Psoas muscle (tissue), 8 donors: Measurements from ENCODE around the gene MEP1B. TPM values are rescaled to one million over a fixed set of nuclear protein-coding genes. Genes with fewer than 3 reads are reported as not detected.
"Not testable (repeated sequence)": the region's sequence is repeated elsewhere in the genome, so short reads cannot be mapped to it uniquely, and the experiment has no call there.

Experiments
- ATAC-seq, 4 donors: fragments of 200-7000 bp; cut with Tn5 transposase; one replicate each; pipeline ENCODE4 v1.9.1; 2020; ENCODE audit warnings: moderate library complexity in 3 of 4, mild to moderate bottlenecking in 2 of 4
- DNase-seq, 2 donors: peaks; one replicate each; pipeline ENCODE4 v3.0.0-alpha.2; 2020
- H3K27ac ChIP-seq: fragments of 200-600 bp; one replicate; pipeline ENCODE4 v1.8.0; 2022
- H3K27me3 ChIP-seq, 3 donors: fragments of 200-600 bp in 1 of 3; one replicate each; pipeline versions ENCODE4 v1.6.1 to v1.8.0; 2013 to 2022; ENCODE audit warnings: low read length in 2 of 3, mild to moderate bottlenecking in 2 of 3, moderate library complexity in 1 of 3; ENCODE audit not compliant: insufficient read depth in 3 of 3
- H3K36me3 ChIP-seq, 2 donors: fragments of 200-600 bp in 1 of 2; one replicate each; pipeline versions ENCODE4 v1.6.1 to v1.8.0; 2013 to 2022; ENCODE audit warnings: low read depth in 1 of 2, mild to moderate bottlenecking in 1 of 2, moderate library complexity in 1 of 2; ENCODE audit not compliant: insufficient read depth in 1 of 2
- H3K4me1 ChIP-seq: fragments of 200-600 bp; one replicate; pipeline ENCODE4 v1.8.0; 2022
- H3K4me3 ChIP-seq: fragments of 200-600 bp; one replicate; pipeline ENCODE4 v1.8.0; 2022; ENCODE audit warnings: mild to moderate bottlenecking
- H3K9me3 ChIP-seq: fragments of 200-600 bp; one replicate; pipeline ENCODE4 v1.8.0; 2022
- WGBS, 3 donors: extraction: QIAGEN DNeasy Blood & Tissue Kit; methylation state at CpG; one replicate each; pipeline versions ENCODE4 v1.1.6 to v1.1.7; 2013; 5-methylcytosine and 5-hydroxymethylcytosine counted together
- intact Hi-C, 2 donors: fragments of 100-400 bp; cut with DNase I; formaldehyde crosslinking; loops; one replicate each; pipeline versions ENCODE4 v1.11.0 to v1.14.2; 2022
- polyA plus RNA-seq, 3 donors: library from polyadenylated mRNA; stranded (reverse); fragments of 200-250 nt; gene quantifications; one replicate each; pipeline ENCODE4 v1.2.3, GENCODE V29; 2013
- total RNA-seq, 4 donors: library from RNA; stranded (reverse); fragmentation: NEBNext Ultra II Directional in 2 of 4; extraction: Animal tissue kit (Norgen Biotek cat#: 25700) in 2 of 4; gene quantifications; one replicate each; pipeline versions ENCODE4 v1.2.1 to v1.2.4, GENCODE V29; 2021 to 2023
- TF ChIP-seq, protein P1 (sequence below): fragments of 200-600 bp; IDR thresholded peaks from one replicate; pipeline ENCODE4 v1.8.0; 2022; ENCODE audit warnings: antibody characterized with exemption
- donor health status: healthy with polysubstance abuse.
- donor health status: DM: no; HTN: no; CAD: no; lungs with moderate emphysema.
- donor health status: Bipolar disorder and iron deficiency.
- donor health status: healthy.
- donor health status: DM: yes; HTN: yes; CAD: no.
- donor health status: DM: no; HTN: no; CAD: no.
- donor health status: DM: no; HTN: no; CAD: no.
- donor health status: DM: yes; HTN: yes; CAD: no.

The MEP1B gene
- total and polyA plus RNA-seq, 7 donors, result 0.16 to 0.38 TPM; not detected in 5

DNA sequence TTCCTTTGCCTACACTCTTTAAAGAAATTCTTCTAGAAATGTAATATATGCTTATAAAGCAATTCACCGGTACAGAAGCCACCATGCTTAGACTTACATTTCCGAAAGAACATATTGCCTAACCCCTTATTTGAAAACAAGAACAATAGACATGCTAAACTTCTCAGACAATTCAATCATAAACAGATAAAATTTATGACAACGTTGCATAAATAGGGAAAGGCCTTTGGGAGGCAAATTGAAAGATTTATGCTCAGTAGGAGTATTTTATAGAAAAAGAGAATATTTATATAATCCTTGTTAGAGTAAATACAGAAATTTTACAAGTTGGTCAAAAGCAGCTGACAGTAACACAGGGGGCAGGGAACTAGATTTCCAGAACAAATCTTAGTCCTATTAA is 16.2 kb upstream of the MEP1B start:
- H3K4me1 ChIP-seq, result no peaks in the 10 kb centered on the region
- H3K9me3 ChIP-seq, result no peaks in the 10 kb centered on the region
- H3K4me3 ChIP-seq, result no peak overlapping the region
- ATAC-seq (no peak), DNase-seq (no peak)
- no peaks in the 10 kb centered on the region for H3K27me3 ChIP-seq
- no peak overlapping the region for H3K27ac ChIP-seq
- TF ChIP-seq, protein P1, sequence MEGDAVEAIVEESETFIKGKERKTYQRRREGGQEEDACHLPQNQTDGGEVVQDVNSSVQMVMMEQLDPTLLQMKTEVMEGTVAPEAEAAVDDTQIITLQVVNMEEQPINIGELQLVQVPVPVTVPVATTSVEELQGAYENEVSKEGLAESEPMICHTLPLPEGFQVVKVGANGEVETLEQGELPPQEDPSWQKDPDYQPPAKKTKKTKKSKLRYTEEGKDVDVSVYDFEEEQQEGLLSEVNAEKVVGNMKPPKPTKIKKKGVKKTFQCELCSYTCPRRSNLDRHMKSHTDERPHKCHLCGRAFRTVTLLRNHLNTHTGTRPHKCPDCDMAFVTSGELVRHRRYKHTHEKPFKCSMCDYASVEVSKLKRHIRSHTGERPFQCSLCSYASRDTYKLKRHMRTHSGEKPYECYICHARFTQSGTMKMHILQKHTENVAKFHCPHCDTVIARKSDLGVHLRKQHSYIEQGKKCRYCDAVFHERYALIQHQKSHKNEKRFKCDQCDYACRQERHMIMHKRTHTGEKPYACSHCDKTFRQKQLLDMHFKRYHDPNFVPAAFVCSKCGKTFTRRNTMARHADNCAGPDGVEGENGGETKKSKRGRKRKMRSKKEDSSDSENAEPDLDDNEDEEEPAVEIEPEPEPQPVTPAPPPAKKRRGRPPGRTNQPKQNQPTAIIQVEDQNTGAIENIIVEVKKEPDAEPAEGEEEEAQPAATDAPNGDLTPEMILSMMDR, result no peak
- H3K36me3 ChIP-seq, result no peaks in the 10 kb centered on the region
- intact Hi-C loops, result no loop called here
- WGBS, 3 donors, result 85 to 91% (median 89%) methylated on average over 3 of the region's 3 CpGs

DNA sequence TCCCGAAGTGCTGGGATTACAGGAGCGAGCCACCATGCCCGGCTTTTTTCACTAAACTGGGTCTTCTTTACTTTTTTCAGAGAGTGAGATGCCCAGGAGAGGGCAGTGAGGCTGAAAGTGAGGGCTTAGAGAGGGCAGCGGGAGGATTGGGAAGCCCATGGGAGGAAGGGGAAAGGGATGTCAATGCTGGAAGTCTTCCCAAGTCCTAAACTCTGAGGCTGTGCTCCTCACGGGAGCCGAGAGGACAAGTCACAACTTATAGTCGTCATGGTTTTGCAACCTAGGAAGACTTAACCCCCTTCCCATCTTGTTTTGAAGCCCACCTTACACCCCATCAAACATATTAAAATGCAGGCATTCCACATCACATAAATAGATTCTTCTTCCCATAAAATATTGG is 15.1 kb upstream of the MEP1B start:
- Histone ChIP-seq H3K27me3 (no peaks in the 10 kb centered on the region), H3K27ac (no peak overlapping the region), H3K36me3 (no peaks in the 10 kb centered on the region), H3K4me1 (no peaks in the 10 kb centered on the region), H3K4me3 (no peak overlapping the region), H3K9me3 (no peaks in the 10 kb centered on the region)
- intact Hi-C loops, result no loop called here
- no peak for DNase-seq
- no peak for ATAC-seq
- TF ChIP-seq, protein P1, result no peak
- 70 to 79% (median 77%) methylated on average over 7 of the region's 7 CpGs for WGBS, 3 donors

DNA sequence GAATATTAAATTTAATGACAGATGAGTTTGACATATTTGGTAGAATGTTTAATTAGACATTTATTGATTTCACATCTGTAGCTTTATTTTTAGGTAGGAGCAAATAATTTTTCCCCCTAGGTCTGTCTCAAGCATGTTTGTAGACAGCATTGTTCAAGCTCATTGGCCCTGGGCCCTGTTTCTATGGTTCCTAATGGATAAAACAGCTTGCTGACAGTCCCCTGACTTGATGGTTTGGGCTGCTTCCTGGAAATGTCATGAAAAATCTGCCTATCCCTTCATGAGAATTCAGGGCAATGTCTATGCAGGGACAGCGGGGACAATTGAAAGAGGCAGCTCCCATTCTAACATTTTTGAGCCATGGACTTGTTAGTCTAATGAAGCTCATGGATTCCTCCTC is 14.6 kb upstream of the MEP1B start:
- H3K36me3 ChIP-seq, result no peaks in the 10 kb centered on the region
- H3K4me1 ChIP-seq, result no peaks in the 10 kb centered on the region
- H3K27ac ChIP-seq, result no peak overlapping the region
- H3K9me3 ChIP-seq, result no peaks in the 10 kb centered on the region
- intact Hi-C loops, result no loop called here
- no peak for ATAC-seq
- no peak for DNase-seq
- no peak overlapping the region for H3K4me3 ChIP-seq
- H3K27me3 ChIP-seq, result no peaks in the 10 kb centered on the region
- TF ChIP-seq, protein P1, result no peak
- WGBS, 3 donors, result 61 to 76% (median 62%) methylated on average over 1 of the region's 1 CpG

DNA sequence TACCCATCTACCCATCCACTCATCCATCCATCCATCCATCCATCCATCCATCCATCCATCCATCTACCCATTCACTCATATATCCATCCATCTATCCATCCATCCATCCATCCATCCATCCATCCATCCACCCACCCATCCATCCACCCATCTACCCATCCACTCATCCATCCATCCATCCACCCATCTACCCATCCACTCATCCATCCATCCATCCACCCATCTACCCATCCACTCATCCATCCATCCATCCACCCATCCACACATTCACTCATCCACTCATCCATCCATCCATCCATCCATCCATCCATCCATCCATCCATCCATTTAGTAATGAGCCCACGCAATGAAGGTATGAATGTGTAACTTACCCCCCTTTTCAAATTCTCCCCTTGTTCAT is 13.1 kb upstream of the MEP1B start:
- H3K4me1 ChIP-seq, H3K36me3 ChIP-seq, H3K27me3 ChIP-seq, intact Hi-C loops, H3K4me3 ChIP-seq, H3K9me3 ChIP-seq, DNase-seq, H3K27ac ChIP-seq, ATAC-seq: not testable (repeated sequence)
- WGBS, 3 donors, result 93 to 100% (median 98%) methylated on average over 1 of the region's 1 CpG

DNA sequence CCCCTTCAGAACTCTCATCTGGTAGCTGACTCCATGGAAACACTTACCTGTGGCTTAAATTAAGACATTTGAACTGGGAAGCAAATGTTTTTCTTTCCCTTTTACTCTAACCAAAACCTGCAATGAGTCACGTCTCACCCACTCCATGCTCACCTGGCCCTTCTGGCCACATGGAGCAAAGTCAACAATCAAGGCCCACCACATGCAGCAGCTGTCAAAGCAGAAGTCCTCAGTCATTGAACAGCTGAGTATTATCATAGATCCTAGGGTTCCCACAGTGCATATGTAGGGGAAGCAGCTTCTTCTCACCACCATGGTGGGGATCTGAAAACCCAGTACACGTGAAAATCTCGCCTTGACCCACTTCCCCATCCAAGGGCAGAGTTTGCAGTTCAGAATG is 12.3 kb upstream of the MEP1B start:
- ATAC-seq, result no peak
- no peaks in the 10 kb centered on the region for H3K36me3 ChIP-seq
- no peak overlapping the region for H3K27ac ChIP-seq
- H3K9me3 ChIP-seq, result no peaks in the 10 kb centered on the region
- H3K27me3 ChIP-seq, result no peaks in the 10 kb centered on the region
- no peaks in the 10 kb centered on the region for H3K4me1 ChIP-seq
- H3K4me3 ChIP-seq, result no peak overlapping the region
- TF ChIP-seq, protein P1, result no peak
- intact Hi-C loops, result no loop called here
- no peak for DNase-seq
- WGBS, 3 donors, result 84 to 87% (median 86%) methylated on average over 3 of the region's 3 CpGs
